Activated T-cell treated with anti-CD3 and anti-CD28 coated beads, Interleukin-2, amount 50 U/mL, for 72 hours (primary cell): ENCODE results near the gene KIF16B. TPM values are rescaled to one million over a fixed set of nuclear protein-coding genes. Genes with fewer than 3 reads are reported as not detected.
A peak's percentile ranks its signal among the peaks of the same experiment; 100 is the strongest.

Experiments used
- ATAC-seq, 2 donors: fragments of 150-1000 bp; cut with Tn5 transposase; replicated peaks in 1 of 2; 2 replicates each; pipeline ENCODE4 v1.10.0; 2021; ENCODE audit warnings: moderate library complexity in 2 of 2, mild to moderate bottlenecking in 1 of 2
- DNase-seq, 2 donors: peaks; one replicate each; pipeline ENCODE4 v3.0.0; 2021 to 2022; ENCODE audit warnings: mixed read lengths in 1 of 2
- H3K27ac Mint-ChIP-seq: one replicate; pipeline ENCODE4 v1.8.0; 2022; ENCODE audit warnings: mild to moderate bottlenecking, moderate library complexity, mixed read lengths
- H3K27me3 Mint-ChIP-seq: one replicate; pipeline ENCODE4 v1.8.0; 2022; ENCODE audit warnings: low read depth, mixed read lengths
- H3K36me3 Mint-ChIP-seq, 2 donors: one replicate each; pipeline ENCODE4 v1.8.0; 2022; ENCODE audit warnings: mixed read lengths in 2 of 2, mild to moderate bottlenecking in 1 of 2; ENCODE audit not compliant: insufficient read depth in 2 of 2
- H3K4me1 Mint-ChIP-seq: one replicate; pipeline ENCODE4 v1.8.0; 2022; ENCODE audit warnings: low read depth, mixed read lengths
- H3K4me3 Mint-ChIP-seq, 2 donors: one replicate each; pipeline ENCODE4 v1.8.0; 2022; ENCODE audit warnings: mild to moderate bottlenecking in 2 of 2, mixed read lengths in 2 of 2, moderate library complexity in 2 of 2
- H3K9me3 Mint-ChIP-seq, 2 donors: one replicate each; pipeline ENCODE4 v1.8.0; 2022; ENCODE audit warnings: mixed read lengths in 2 of 2
- total RNA-seq, 2 donors: library from RNA; stranded (reverse); gene quantifications; one replicate each; pipeline ENCODE4 v1.2.3, GENCODE V29; 2022

The KIF16B gene
- total RNA-seq, 2 donors from 2014 or later: 6.0 to 7.3 TPM

DNA sequence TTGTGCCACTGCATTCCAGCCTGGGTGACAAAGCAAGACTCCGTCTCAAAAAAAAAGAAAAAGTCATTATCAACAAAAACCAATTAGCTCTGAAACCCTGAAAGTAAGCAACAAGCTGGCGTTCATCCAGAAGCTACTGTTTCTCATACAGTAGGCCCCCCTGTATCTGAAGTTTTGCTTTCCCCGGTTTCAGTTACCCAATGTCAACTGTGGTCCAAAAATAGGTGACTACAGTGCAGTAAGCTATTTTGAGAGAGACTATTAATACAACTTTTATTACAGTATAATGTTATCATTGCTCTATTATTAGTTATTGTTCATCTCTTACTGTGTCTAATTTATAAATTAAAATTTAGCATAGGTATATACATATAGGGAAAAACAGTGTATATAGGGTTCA is 135.1 kb downstream of the KIF16B start:
- Mint-ChIP-seq H3K4me3 (no peak overlapping the region), H3K4me1 (no peaks in the 10 kb centered on the region), H3K36me3 (peaks cover 5 to 6% of the 10 kb centered on the region in 2 donors), H3K27me3 (no peaks in the 10 kb centered on the region), H3K27ac (no peak overlapping the region), H3K9me3 (peaks cover 5 to 8% of the 10 kb centered on the region in 2 donors)
- DNase-seq (no peak), ATAC-seq (no peak)

DNA sequence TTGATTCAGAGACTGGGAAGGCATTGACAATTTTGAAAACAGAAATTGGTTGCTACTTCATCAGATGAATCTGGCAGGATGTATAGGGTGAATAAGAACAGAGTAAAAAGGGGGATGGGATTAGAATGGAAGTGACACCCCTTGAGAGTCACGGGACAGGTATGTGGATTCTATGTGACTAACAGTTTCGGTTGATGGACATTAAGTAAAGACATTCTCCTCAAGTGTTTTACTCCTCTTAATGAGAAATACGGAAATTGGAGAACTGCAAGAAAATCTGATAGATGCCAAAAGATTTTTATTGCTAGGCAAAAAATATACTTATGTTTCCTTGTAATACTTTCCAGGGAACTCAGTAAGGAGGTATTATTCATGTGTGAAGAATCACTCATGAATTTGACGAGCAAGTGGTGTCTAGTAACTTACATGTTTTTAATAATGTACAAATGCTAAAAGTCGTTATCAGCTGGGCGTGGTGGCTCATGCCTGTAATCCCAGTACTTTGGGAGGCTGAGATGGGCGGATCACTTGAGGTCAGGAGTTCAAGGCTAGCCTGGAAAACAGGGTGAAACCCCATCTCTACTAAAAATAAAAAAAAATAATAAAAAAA is 135.8 kb downstream of the KIF16B start:
- H3K9me3 Mint-ChIP-seq: peaks cover 5 to 8% of the 10 kb centered on the region in 2 donors
- peaks cover 5 to 6% of the 10 kb centered on the region in 2 donors for H3K36me3 Mint-ChIP-seq
- DNase-seq: no peak

DNA sequence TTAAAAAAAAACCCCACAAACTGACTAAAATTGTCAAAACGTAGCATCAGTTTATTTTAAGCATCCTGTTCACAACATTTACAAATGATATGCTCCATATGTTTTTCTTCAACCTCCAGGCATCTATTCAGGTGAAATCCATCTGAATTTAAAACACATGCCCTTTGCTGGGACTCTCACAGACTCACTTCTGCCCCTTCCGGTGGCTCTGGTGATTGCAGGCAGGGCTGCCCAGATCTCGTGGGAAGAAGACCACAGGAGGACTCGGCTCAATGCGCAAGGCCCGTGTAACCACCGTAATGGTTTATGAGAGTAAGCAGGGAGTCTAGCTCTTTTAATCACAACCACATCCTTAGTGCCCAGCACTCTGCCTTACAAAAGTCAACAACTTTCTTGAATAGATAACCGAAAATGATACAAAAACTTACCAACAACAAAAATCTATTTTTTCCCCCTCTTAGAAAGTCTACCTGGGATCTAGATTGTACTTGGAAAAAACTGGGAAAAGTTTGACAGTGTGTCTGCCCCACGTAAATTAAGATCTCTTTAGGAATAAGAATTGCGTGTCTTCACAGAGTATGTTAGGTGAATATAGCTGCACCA is 139.1 kb downstream of the KIF16B start:
- Mint-ChIP-seq H3K27me3 (no peaks in the 10 kb centered on the region), H3K9me3 (peaks cover 4 to 5% of the 10 kb centered on the region in 2 donors), H3K27ac (no peak overlapping the region), H3K36me3 (no peaks in the 10 kb centered on the region), H3K4me1 (no peaks in the 10 kb centered on the region), H3K4me3 (no peak overlapping the region)
- DNase-seq (peak; percentile 39 to 48), ATAC-seq (no peak)

More for the DNA sequence above, 135.8 kb downstream of the KIF16B start:
- no peaks in the 10 kb centered on the region for H3K4me1 Mint-ChIP-seq
- no peaks in the 10 kb centered on the region for H3K27me3 Mint-ChIP-seq
- no peak for ATAC-seq
- no peak overlapping the region for H3K27ac Mint-ChIP-seq
- H3K4me3 Mint-ChIP-seq: no peak overlapping the region

DNA sequence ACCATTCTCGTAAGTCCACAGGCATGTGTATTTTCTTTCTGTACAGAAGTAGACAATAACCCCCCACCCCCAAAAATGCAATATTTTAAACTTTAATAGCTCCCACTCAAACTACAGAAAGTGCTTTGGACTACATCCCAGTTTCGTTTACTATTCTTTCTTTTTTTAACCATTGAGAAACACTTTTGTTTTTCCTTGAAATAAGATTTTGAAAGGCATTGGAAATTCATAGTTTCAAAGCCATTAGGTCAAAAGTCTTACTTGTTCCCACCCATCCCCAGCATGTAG is 140.0 kb downstream of the KIF16B start:
- Mint-ChIP-seq H3K9me3 (peaks cover 3 to 4% of the 10 kb centered on the region in 2 donors), H3K4me3 (no peak overlapping the region), H3K36me3 (no peaks in the 10 kb centered on the region), H3K27me3 (no peaks in the 10 kb centered on the region), H3K27ac (no peak overlapping the region), H3K4me1 (no peaks in the 10 kb centered on the region)
- DNase-seq (no peak), ATAC-seq (no peak)

DNA sequence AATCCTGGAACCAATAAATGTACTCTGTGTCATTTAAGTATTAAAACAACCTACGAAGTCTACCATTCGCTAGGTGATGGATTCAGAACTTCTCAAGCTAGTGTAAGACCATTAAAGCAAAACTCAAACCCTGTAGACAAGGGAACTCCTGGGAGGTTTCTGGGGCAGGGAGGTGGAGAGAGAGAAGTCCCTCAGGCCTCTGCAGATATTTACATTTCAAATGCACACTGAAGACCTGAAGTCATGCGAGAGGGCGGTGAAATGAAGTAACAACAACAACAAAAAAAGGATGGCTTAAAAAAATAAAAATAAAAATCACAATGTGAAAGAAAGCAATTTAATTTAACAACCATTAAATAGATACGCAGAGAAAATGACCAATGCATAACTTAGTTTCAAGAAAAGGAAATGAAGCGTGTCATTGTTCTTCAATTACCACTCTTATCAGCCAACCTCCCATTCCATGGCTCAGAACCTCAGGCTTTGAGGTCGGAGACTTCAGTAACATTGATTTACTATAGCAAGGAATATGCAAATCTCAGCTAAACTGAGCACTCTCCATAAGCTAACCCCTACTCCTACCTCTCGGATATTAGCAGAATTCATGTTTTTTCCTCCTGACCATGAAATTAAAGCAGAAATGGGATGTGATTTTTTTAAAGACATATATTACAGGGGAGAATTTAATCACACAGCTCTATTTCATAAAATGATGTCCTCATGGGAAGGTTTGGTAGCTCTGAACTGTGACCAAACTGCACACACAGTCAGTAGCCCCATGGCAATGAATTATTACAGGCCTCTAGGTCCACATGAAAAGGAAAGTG is 140.6 kb downstream of the KIF16B start:
- no peaks in the 10 kb centered on the region for H3K27me3 Mint-ChIP-seq
- ATAC-seq: no peak
- H3K36me3 Mint-ChIP-seq: peaks cover 0 to 2% of the 10 kb centered on the region in 2 donors
- no peak for DNase-seq
- no peak overlapping the region for H3K4me3 Mint-ChIP-seq
- H3K9me3 Mint-ChIP-seq: peaks cover 3 to 4% of the 10 kb centered on the region in 2 donors
- H3K27ac Mint-ChIP-seq: no peak overlapping the region
- H3K4me1 Mint-ChIP-seq: no peaks in the 10 kb centered on the region

DNA sequence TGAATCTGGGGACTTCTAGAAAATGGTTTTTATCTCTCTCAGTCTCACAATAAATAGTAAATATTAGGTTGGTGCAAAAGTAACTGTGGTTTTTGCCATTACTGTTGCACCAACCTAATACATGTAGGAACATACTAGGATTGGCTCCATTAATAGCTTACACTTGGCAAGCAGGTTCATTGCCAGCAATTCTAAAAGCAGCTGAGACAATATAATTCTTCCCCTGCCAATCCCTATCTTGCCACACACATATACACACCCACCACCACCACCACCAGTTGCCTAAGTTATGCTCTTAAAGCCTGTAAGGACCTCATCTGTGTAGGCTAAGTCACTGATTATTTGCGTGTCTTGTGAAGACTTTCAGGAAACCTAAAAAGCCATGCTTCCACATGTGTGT is 145.1 kb downstream of the KIF16B start:
- Mint-ChIP-seq H3K4me1 (no peaks in the 10 kb centered on the region), H3K4me3 (no peak overlapping the region), H3K27ac (no peak overlapping the region), H3K9me3 (peaks cover 3 to 4% of the 10 kb centered on the region in 2 donors), H3K27me3 (no peaks in the 10 kb centered on the region), H3K36me3 (peaks cover 3 to 10% of the 10 kb centered on the region in 2 donors)
- ATAC-seq (no peak), DNase-seq (no peak)

DNA sequence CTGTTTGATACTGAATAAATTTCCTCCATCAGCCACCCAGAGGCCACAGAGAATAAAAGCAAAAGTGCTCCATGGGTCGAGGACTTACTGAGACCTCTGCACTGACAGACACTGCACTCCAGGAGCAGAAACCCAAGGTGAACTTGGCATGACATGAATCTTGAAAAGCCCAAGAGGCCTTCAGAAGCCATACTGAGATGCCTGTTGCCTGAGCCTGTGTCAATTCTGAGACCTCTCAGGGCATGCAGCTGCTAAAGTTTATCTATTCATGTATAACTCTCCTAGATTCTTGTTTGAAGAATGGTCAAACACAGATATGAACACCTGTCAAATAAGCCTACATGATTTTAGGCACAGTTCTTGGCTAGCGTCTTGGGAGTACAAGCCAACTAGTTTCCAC is 145.7 kb downstream of the KIF16B start:
- H3K9me3 Mint-ChIP-seq: peaks cover 3 to 4% of the 10 kb centered on the region in 2 donors
- H3K4me1 Mint-ChIP-seq: no peaks in the 10 kb centered on the region
- peaks cover 3 to 10% of the 10 kb centered on the region in 2 donors for H3K36me3 Mint-ChIP-seq
- ATAC-seq (no peak), DNase-seq (no peak)
- H3K27me3 Mint-ChIP-seq: no peaks in the 10 kb centered on the region
- no peak overlapping the region for H3K4me3 Mint-ChIP-seq
- H3K27ac Mint-ChIP-seq: no peak overlapping the region

DNA sequence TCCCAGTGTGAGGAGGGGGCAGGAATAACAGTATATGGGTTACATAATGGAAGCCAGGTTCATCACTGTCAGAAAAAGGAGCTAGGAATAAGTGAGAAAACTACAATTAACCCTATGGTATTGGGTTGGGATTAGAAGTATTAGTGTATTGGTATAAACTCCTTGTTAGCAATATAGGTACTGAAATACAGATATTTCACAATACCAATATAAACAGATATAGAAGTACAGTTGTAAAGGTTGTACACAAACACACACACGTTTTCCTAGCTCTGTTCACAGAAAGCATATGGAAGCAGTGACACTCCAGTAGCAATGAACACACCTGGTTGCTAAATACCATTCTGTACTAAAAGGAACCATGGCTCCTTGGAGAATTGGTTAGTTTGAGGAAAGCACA is 148.5 kb downstream of the KIF16B start:
- DNase-seq: no peak
- H3K36me3 Mint-ChIP-seq: peaks cover 3 to 10% of the 10 kb centered on the region in 2 donors
- no peaks in the 10 kb centered on the region for H3K27me3 Mint-ChIP-seq
- no peak overlapping the region for H3K27ac Mint-ChIP-seq
- no peaks in the 10 kb centered on the region for H3K9me3 Mint-ChIP-seq
- no peak overlapping the region for H3K4me3 Mint-ChIP-seq
- ATAC-seq: no peak
- H3K4me1 Mint-ChIP-seq: no peaks in the 10 kb centered on the region

DNA sequence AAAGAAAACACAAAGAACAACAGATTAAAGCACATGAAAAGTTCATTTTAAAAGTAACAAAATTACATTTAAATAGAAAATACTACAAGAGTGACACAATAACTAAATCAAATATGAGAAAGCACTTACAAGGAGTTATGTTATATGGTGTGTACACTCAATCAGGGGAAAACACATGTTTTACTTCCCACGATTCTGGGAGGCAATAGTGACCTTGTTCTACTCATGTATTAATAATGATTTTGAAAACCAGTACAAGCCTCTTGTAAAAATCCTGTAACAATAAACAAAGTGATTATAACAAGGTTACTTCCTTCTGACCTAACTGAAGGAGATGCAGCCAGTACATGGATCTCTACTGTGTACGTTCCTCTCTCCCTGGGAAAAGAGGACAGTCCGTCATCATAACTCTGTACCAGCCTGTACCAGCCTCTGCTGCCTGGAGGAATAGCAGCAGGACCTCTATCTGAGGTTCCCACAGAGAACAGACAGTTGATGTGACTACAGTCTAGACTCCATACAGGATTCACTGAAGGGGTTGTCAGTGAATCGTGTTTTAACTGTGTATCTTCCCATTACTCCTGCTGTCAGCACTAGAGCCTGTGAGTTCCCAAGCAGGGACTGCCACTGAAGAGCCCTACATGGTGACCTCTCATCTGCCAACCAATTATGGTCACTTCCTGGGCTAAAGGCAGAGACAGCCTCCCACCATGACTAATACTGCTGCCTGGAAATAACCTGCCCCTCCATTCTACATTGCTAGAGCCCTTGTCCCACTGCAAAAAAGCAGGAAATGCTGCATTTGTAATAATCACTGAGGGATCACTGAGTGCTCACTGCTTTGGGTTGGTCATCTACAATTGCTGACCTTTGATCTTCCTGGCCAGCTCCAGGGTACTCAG is 149.7 kb downstream of the KIF16B start:
- no peak overlapping the region for H3K27ac Mint-ChIP-seq

DNA sequence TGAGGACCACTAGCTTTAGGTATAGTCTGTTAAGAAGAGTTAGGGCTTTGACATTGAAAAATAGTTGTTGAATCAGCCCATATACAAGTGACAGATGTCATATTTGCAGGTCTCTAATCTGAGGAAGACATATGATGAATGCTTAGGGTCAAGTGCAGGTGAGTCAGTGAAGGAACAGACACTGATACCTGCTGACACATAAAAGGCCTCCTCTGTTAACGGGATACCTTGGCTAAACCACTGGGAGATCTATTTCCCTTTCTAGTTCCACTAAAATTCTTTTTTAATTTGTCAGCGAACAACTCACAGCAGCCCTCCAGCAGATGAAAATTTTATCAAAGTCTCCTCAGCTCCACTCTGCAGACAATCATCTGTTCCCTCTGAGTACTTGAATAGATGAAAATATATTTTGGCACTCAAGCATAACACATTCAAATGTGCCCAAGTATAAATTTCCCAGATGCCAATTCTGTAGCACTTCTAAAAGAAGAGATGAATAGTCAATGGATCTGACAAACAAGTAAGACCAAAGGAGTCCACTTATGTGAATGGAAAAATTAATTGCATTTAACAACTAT is 154.0 kb downstream of the KIF16B start:
- no peak overlapping the region for H3K4me3 Mint-ChIP-seq
- H3K9me3 Mint-ChIP-seq: no peaks in the 10 kb centered on the region
- H3K36me3 Mint-ChIP-seq: peaks cover 0 to 2% of the 10 kb centered on the region in 2 donors
- H3K27me3 Mint-ChIP-seq: no peaks in the 10 kb centered on the region
- H3K27ac Mint-ChIP-seq: no peak overlapping the region
- DNase-seq (no peak), ATAC-seq (no peak)
- H3K4me1 Mint-ChIP-seq: no peaks in the 10 kb centered on the region

More for the DNA sequence above, 149.7 kb downstream of the KIF16B start:
- DNase-seq: no peak
- H3K4me1 Mint-ChIP-seq: no peaks in the 10 kb centered on the region
- no peaks in the 10 kb centered on the region for H3K9me3 Mint-ChIP-seq
- H3K36me3 Mint-ChIP-seq: peaks cover 3 to 10% of the 10 kb centered on the region in 2 donors
- no peaks in the 10 kb centered on the region for H3K27me3 Mint-ChIP-seq
- ATAC-seq: no peak
- H3K4me3 Mint-ChIP-seq: no peak overlapping the region

DNA sequence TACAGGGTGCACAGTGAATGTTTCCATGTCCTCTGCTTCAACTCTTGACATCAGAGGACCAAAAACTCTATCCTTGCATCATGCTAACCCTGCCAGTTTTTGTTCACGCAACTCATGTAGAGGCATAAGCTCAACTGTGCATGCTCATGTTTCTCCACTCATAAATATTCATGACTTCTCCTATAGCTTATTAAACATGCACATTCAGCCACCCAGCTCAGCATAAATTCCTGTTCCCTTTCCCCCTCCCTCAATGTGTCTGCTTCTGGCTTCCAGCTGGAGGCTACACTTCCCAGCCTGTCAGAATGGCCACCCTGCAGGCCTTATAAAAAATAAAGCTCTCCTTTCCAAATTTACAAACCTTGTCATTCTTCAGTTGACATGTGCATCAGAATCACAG is 154.6 kb downstream of the KIF16B start:
- no peak overlapping the region for H3K4me3 Mint-ChIP-seq
- H3K27ac Mint-ChIP-seq: no peak overlapping the region
- H3K9me3 Mint-ChIP-seq: no peaks in the 10 kb centered on the region
- H3K36me3 Mint-ChIP-seq: no peaks in the 10 kb centered on the region
- ATAC-seq (no peak), DNase-seq (no peak)
- H3K27me3 Mint-ChIP-seq: no peaks in the 10 kb centered on the region
- no peaks in the 10 kb centered on the region for H3K4me1 Mint-ChIP-seq

DNA sequence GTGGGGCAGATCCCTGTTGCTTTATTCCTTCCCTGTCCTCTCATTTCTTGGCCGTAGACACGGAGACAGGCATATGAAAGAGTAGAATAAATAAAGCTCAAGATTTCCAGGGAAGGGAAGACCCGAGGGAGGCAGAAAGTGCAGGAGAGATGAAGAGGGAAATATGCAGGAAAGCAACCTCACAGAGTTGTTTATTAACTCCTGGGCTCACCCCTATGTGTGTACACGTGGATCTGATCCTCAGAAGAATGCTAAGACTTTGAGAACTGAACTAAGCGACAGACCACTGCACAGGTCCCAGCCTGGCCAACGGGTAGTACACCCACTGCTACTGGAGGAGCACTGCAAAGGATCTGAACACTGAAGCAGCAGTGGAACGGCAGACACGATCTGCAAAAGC is 156.2 kb downstream of the KIF16B start:
- Mint-ChIP-seq H3K36me3 (peaks cover 1 to 3% of the 10 kb centered on the region in 2 donors), H3K4me1 (no peaks in the 10 kb centered on the region), H3K27me3 (no peaks in the 10 kb centered on the region), H3K4me3 (no peak overlapping the region), H3K27ac (no peak overlapping the region), H3K9me3 (peaks cover 0 to 1% of the 10 kb centered on the region in 2 donors)
- no peak for ATAC-seq
- no peak for DNase-seq
